Measurements from ENCODE around the gene FUCA2.
"Not testable (repeated sequence)": the region's sequence is repeated elsewhere in the genome, so short reads cannot be mapped to it uniquely, and the experiment has no call there.

The FUCA2 gene

DNA sequence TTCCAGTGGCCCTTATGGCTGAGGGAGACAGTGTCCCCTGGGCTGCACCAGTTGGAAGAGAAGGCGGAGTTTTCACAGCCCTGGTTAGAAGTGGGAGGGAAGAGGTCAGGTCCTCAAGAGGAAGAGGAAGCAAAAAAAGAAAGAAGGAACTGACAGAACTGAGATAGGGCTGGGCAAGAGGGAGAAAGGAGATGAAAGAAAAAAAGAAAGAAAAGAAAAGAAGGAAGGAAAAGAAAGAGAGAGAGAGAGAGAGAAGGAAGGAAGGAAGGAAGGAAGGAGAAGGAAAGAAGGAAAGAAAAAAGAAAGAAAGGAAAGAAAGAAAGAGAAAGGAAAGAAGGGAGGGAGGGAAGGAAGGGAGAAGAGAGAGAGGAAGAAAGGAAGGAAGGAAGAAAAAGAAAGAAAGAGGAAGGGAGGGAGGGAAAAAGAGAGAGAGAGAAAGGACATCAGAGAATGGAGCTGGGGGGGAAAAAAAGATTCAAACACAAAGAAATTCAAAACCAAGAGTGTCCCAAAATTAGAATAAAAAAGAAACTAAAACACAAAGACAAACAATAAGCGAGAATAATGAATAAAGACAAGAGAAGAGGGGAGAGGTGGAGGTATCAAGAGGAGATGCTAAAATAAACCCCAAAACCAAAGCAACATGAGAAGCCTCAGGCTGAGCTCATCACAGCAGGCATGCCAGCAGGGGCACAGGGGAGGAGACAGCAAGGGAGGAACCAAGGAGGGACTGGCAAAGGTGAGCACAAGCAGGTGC, 5.3 kb upstream of the FUCA2 start:
- no peak overlapping the region for H3K4me3 Mint-ChIP-seq
- ATAC-seq (no peak), DNase-seq (no peak)
- no peak overlapping the region for H3K27ac Mint-ChIP-seq
- H3K9me3 Mint-ChIP-seq: no peaks in the 10 kb centered on the region
- H3K27me3 Mint-ChIP-seq: no peaks in the 10 kb centered on the region
- peaks cover 18% of the 10 kb centered on the region for H3K4me1 Mint-ChIP-seq

DNA sequence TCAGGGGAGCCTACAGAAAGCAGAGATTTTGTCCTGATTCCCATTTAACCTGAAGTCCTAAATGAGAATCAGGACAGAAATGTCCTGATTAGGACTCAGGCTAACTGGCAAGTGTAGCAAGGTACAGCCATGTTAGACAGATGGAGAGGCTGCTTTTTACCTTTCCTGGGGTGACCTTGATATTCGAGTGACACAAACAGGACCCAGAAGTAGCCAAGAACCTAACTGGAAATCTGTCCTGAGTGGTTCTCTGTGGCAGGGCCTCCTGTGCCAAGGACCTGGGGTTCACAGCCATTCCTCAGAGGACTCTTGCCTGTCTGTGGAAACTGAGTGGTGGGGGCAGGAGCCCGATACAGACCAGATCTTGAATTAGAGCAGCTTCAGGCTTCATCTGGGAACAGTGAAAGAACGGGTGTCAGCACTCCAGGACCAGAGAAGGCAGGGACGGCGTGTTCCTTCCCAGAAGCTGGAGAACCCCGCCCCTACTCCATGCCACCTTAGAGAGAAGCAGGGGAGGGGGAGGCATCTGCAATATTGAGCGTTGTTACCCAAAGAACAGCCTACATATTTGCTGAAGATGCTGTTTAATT, 4.3 kb upstream of the FUCA2 start:
- no peaks in the 10 kb centered on the region for H3K27me3 Mint-ChIP-seq
- ATAC-seq: no peak
- no peaks in the 10 kb centered on the region for H3K9me3 Mint-ChIP-seq
- no peak for DNase-seq
- no peak overlapping the region for H3K4me3 Mint-ChIP-seq
- peak overlapping the region in 1 of 2 donors; percentile 42 for H3K27ac Mint-ChIP-seq
- peaks cover 28% of the 10 kb centered on the region for H3K4me1 Mint-ChIP-seq

DNA sequence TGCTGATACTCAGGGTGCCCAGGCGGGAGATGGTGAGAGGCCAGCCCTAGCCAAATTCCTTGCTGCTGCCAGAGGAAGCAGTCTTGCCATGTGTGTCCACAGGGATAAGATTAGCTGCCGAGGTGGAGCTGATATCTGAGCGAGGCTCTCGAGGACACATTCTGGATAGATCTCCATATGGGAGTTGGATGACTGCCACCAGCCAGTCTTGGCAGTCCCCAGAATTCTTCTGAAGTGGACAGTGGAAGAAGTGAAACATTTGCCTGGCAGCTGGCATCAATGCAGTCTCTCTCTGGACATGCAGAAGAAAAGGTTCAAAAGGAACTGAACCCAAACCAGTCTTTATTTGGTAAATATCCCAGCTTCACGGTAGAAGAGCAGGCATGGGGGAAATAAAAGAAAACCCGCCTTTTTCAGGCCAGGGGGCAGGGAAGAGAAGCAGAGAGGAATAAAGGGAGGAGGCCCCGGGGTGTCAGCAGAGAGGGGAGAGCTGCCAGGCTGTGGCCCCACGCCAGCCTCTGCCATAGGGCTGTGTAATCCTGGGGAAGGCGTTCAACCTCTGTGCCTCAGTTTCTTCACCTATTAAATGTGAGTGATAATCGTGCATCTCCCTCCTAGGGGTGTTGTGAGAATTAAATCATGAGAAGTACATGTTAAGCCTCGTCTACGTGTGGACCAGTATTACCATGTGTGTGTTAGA, 3.7 kb upstream of the FUCA2 start:
- no peak overlapping the region for H3K4me3 Mint-ChIP-seq
- H3K9me3 Mint-ChIP-seq: no peaks in the 10 kb centered on the region

DNA sequence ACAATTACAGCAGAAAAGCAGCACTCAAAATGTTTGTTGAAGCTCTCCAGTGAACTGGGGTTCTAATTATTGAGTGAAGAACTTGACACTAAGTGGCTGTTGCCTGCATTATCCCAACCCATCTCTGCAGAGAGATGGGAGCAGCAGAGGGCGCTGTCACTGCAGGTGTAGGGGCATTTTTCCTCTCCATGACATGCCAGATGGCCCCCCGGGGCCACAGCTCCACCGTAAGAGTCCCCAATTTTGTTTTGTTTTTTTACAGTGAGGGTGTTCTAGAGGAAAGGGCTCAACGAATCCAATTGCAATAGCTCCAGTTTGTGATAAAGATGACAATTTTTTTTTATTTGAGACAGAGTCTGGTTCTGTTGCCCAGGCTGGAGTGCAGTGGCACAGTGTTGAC, 1.9 kb upstream of the FUCA2 start:
- Mint-ChIP-seq H3K4me3 (no peak overlapping the region), H3K4me1 (peaks cover 28% of the 10 kb centered on the region), H3K27ac (no peak overlapping the region), H3K9me3 (no peaks in the 10 kb centered on the region), H3K27me3 (no peaks in the 10 kb centered on the region)
- DNase-seq: peak; percentile 15 to 23
- no peak for ATAC-seq

More for the DNA sequence above, 3.7 kb upstream of the FUCA2 start:
- DNase-seq (no peak), ATAC-seq (no peak)
- Mint-ChIP-seq H3K27ac (no peak overlapping the region), H3K27me3 (no peaks in the 10 kb centered on the region), H3K4me1 (peaks cover 28% of the 10 kb centered on the region)

DNA sequence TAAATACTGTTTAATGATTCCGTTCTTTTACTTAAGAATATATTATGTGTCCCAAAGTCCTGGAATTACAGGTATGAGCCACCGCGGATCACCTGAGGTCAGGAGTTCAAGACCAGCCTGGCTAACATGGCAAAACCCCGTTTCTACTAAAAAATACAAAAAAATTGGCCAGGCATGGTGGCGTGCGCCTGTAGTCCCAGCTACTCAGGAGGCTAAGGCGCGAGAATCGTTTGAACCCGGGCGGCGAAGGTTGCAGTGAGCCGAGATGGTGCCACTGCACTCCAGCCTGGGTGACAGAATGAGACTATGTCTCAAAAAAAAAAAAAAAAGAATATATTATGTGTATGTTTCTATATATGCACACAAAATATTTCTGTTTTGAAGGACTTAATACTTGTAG, 1.2 kb downstream of the FUCA2 start:
- DNase-seq, H3K9me3 Mint-ChIP-seq, ATAC-seq, H3K27me3 Mint-ChIP-seq: not testable (repeated sequence)
- Mint-ChIP-seq H3K4me1 (peaks cover 20% of the 10 kb centered on the region), H3K27ac (peak overlapping the region in 1 of 2 donors; percentile 98), H3K4me3 (peak overlapping the region; percentile 29 to 99)

DNA sequence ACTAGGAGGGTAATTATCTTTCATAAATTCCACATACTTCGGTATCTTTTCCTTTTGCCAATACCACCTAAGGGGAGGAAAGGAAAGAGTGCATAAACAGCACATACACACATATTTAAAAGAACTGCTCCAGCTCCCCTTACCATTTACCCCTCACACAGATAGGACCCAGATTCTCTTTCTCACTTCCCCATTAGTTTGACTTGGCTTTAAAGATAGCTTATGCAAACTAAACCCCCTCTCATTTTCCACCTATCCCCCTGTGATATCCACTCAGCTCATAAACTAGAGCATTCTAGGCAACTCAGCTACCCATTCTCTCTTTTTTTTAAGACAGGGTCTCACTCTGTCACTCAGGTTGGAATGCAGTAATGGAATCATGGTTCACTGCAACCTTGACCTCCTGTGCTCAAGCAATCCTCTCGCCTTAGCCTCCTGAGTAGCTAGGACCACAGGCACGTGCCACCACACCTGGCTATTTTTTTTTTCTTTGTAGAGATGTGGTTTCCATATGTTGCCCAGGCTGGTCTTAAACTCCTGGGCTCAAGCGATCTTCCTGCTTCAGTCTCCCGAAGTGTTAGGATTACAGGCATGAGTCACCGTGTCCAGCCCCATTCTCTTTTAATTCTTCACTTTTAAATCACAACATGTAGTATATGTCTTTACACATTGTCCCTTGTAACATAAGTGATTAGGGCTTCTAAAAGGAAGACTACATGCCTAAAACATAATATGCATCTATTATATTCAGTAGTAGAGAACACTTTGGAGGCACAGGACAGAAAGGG, 4.0 kb downstream of the FUCA2 start:
- ATAC-seq: no peak
- Mint-ChIP-seq H3K27ac (no peak overlapping the region), H3K4me3 (no peak overlapping the region), H3K27me3 (no peaks in the 10 kb centered on the region), H3K9me3 (no peaks in the 10 kb centered on the region), H3K4me1 (peaks cover 14% of the 10 kb centered on the region)
- DNase-seq: no peak

DNA sequence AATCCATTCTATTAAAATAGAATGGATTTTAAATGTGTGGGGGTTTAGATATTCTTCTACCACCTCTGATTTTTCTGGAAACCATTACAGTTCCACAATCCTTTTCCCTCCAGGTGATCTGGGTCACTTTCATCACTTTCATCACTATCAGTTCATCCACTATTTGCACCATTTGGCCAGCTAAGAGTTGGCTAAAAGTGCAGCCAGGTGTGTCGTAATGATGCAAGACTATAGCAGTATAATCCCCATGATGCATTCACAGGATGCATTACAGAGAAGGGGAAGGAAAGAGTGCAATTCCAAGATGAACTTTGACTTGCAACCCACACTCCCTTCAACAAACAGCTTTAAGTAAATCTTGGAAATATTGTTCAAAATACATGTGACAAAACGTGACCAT, 4.9 kb downstream of the FUCA2 start:
- Mint-ChIP-seq H3K9me3 (no peaks in the 10 kb centered on the region), H3K4me3 (no peak overlapping the region), H3K27ac (no peak overlapping the region), H3K27me3 (no peaks in the 10 kb centered on the region), H3K4me1 (peaks cover 8% of the 10 kb centered on the region)
- no peak for ATAC-seq
- no peak for DNase-seq

DNA sequence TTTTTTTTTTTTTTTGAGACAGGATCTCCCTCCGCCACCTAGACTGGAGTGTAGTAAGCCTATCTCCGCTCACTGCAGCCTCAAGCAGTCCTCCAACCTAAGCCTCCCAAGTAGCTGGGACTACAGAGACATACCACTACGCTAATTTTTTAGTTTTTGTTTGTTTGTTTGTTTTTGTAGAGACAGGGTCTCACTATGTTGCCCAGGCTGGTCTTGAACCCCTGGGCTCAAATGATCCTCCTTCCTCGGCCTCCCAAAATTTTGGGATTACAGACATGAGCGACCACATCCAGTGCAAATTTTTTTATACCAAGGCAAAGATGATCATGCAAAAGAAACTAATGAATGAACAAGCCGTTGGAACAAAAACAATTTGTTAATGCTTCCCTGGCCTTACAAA, 5.3 kb downstream of the FUCA2 start:
- no peak for ATAC-seq

DNA sequence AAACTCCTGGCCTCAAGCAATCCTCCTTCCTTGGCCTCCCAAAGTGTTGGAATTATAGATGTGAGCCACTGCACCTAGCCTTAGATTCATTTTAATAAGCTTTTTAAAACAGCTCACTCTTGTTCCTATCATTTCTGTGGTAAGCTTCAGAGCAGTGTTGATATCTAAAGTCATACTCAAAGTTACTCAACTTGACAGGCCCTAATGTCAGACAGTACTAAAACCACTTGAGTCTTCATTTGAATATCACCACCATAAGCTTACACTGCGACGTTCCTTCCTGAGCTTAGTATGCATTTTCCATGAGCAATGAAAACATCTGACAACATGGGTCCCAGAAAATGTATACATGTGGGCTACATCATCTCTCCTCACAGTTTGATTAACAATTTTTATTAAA, 6.0 kb downstream of the FUCA2 start:
- no peak for ATAC-seq
- H3K27me3 Mint-ChIP-seq: no peaks in the 10 kb centered on the region
- no peak for DNase-seq
- H3K4me3 Mint-ChIP-seq: no peak overlapping the region
- no peaks in the 10 kb centered on the region for H3K4me1 Mint-ChIP-seq
- H3K9me3 Mint-ChIP-seq: no peaks in the 10 kb centered on the region
- H3K27ac Mint-ChIP-seq: peak overlapping the region in 1 of 2 donors; percentile 10

More for the DNA sequence above, 5.3 kb downstream of the FUCA2 start:
- Mint-ChIP-seq H3K9me3 (no peaks in the 10 kb centered on the region), H3K4me1 (peaks cover 4% of the 10 kb centered on the region), H3K4me3 (no peak overlapping the region), H3K27ac (no peak overlapping the region), H3K27me3 (no peaks in the 10 kb centered on the region)
- DNase-seq: no peak

DNA sequence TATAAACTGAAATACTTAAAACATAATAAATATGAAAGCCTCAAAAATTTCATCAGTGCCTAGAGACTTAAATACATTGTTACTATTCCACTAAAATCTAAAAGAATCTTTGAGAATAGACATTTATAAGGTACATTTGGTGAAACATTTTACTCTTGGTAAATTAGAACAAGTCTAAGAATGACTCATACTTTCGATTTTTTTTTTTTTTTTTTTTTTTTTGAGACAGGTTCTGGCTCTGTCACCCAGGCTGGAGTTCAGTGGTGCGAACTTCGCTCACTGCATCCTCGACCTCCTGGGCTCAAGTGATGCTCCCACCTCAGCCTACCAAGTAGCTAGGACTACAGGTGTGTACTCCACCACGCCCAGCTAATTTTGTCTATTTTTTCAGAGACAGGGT, 6.4 kb downstream of the FUCA2 start:
- DNase-seq (no peak), ATAC-seq (no peak)
- Mint-ChIP-seq H3K27ac (no peak overlapping the region), H3K4me1 (no peaks in the 10 kb centered on the region), H3K4me3 (no peak overlapping the region), H3K27me3 (no peaks in the 10 kb centered on the region), H3K9me3 (no peaks in the 10 kb centered on the region)

DNA sequence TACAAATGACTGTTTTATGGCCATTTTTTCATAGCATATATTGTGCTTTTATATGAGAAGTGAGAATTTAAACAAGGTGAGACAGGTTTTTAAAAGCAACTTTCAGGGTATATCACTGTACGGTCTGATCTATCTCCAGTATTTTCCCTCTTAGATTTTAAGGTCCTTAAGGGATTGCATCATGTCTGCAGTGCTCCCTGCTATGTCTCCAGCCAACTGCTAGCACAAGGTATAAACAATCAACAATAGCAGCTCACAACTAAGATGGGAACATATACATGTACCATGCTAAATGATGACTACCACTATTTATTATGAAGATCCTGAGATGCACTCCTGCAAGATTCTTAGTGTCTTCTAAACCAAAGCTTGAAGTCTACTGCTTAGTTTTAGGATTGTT, 7.2 kb downstream of the FUCA2 start:
- H3K27me3 Mint-ChIP-seq: no peaks in the 10 kb centered on the region
- H3K4me3 Mint-ChIP-seq: no peak overlapping the region
- ATAC-seq (no peak), DNase-seq (no peak)
- no peaks in the 10 kb centered on the region for H3K9me3 Mint-ChIP-seq
- no peaks in the 10 kb centered on the region for H3K4me1 Mint-ChIP-seq
- no peak overlapping the region for H3K27ac Mint-ChIP-seq

DNA sequence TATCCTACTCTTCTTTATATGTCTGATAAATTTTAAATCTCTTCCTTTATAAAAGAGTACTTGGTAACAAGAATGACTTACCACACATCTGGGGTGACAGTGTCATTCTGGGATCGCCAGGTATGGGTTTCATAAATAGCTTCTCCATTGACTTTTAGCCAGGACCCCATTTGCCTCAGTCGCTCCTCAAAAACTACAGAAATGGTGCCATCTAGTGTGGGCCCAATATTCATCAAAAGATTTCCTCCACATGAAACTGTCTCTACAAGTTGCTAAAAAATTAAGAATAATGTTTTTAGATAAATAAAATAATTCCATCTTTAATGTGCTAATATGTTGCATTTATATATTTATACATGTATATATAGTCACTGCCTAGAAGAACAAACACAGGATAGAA, 9.7 kb downstream of the FUCA2 start:
- ATAC-seq (no peak), DNase-seq (no peak)
- H3K4me3 Mint-ChIP-seq: no peak overlapping the region
- H3K27me3 Mint-ChIP-seq: no peaks in the 10 kb centered on the region
- peaks cover 11% of the 10 kb centered on the region for H3K4me1 Mint-ChIP-seq
- peaks cover 12 to 14% of the 10 kb centered on the region in 2 donors for H3K9me3 Mint-ChIP-seq
- no peak overlapping the region for H3K27ac Mint-ChIP-seq

DNA sequence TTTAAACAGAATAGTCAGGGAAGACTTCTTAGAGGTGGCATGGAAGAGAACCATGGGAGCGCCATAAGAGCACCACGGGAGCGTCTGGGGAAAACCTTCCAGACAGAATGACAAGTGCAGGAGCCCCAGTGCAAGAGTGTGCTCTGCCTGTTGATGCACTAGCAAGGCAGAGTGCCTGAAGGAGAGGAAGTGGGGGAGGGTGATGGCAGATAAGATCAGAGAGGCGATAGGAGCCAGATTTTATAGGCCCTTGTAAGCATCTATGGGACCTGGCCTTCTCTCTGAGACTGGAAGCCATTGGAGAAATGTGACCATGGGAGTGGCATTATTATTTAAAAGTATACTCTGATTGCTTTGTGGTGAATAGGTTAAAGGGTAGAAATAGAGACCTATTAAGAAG, 13.1 kb downstream of the FUCA2 start:
- DNase-seq: no peak
- ATAC-seq: no peak
- no peak overlapping the region for H3K4me3 Mint-ChIP-seq
- H3K27ac Mint-ChIP-seq: no peak overlapping the region
- H3K9me3 Mint-ChIP-seq: peaks cover 12 to 14% of the 10 kb centered on the region in 2 donors
- H3K4me1 Mint-ChIP-seq: peaks cover 11% of the 10 kb centered on the region
- H3K27me3 Mint-ChIP-seq: no peaks in the 10 kb centered on the region

DNA sequence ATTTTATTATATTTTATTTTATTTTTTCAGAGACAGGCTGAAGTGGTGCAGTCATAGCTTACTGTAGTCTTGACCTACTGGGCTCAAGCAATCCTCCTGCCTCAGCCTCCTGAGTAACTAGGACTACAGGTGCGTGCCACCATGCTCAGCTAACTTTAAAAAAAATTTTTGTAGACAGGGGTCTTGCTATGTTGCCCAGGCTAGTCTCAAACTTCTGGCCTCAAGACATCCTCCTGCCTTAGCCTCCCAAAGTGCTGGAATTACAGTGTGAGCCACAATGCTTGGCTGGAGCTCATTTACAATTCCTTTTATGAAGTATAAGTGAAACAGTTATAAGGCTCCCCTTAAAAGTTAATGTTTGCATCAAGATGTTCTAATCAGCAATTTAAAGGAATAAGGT, 14.5 kb downstream of the FUCA2 start:
- H3K4me1 Mint-ChIP-seq: peaks cover 11% of the 10 kb centered on the region
- H3K27me3 Mint-ChIP-seq: no peaks in the 10 kb centered on the region
- H3K27ac Mint-ChIP-seq: no peak overlapping the region
- no peak for ATAC-seq
- H3K9me3 Mint-ChIP-seq: peaks cover 12 to 14% of the 10 kb centered on the region in 2 donors
- DNase-seq: no peak
- no peak overlapping the region for H3K4me3 Mint-ChIP-seq

DNA sequence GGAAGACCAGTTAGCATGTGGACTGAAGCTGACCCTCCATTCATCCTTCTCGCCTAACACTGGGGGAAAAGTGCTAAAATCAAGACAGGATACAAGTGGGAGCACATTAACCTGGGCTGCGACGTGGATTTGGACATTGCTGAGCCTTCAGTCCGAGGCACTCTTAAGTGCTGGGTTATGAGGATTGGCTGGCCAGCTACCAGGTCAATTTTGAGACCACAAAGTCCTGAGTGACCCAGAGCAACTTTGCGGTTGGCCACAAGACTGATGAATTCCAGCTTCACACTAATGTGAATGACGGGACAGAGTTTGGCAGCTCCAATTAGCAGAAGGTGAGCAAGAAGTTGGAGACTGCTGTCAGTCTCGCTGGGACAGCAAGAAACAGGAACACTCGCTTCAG, 20.7 kb downstream of the FUCA2 start:
- Mint-ChIP-seq H3K27ac (no peak overlapping the region), H3K9me3 (no peaks in the 10 kb centered on the region), H3K4me1 (no peaks in the 10 kb centered on the region), H3K27me3 (no peaks in the 10 kb centered on the region), H3K4me3 (no peak overlapping the region)
- no peak for ATAC-seq
- DNase-seq: no peak

DNA sequence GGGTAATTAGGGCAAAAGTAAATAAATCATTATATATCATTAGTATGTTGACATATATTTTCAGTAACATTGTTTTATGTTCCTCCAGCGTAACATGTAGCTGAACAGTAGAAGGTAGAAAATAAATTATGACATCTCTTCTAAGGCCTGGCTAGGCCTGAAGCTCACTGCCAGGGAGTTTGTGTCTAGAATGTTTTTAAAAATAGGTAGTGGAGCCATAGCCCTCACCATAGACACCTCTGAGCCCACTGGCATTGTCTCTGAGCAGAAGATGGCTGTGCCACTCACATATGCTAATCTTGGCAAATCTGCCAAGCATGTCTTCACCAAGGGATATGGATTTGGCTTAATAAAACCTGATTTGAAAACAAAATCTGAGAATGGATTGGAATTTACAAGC, 21.3 kb downstream of the FUCA2 start:
- no peak overlapping the region for H3K27ac Mint-ChIP-seq
- ATAC-seq (no peak), DNase-seq (no peak)
- H3K27me3 Mint-ChIP-seq: no peaks in the 10 kb centered on the region
- no peaks in the 10 kb centered on the region for H3K4me1 Mint-ChIP-seq
- H3K4me3 Mint-ChIP-seq: no peak overlapping the region
- H3K9me3 Mint-ChIP-seq: no peaks in the 10 kb centered on the region
